GM12878 (cell line): ENCODE results near the gene SIRPD. TPM values are rescaled to one million over a fixed set of nuclear protein-coding genes. Genes with fewer than 3 reads are reported as not detected.

ENCODE experiments used
- ATAC-seq: fragments of 200-7000 bp; cut with Tn5 transposase; 3 replicates; pipeline ENCODE4 v1.9.1; 2020; ENCODE audit warnings: mild to moderate bottlenecking, moderate library complexity
- BruUV-seq: library from RNA; stranded (reverse); fragments of 400-500 nt; replicated peaks from 2 replicates; lab custom pipeline; 2021; lab: Mats Ljungman, UMichigan
- CTCF ChIA-PET: fragments of 300-600 bp; sonication (Branson Sonifier 250); formaldehyde crosslinking; extraction: SDS; loops from one replicate; lab custom pipeline; 2021; ENCODE audit warnings: inconsistent platforms; lab: Yijun Ruan, JAX
- POLR2A ChIA-PET: fragments of 350-600 bp; formaldehyde crosslinking; extraction: SDS; loops from one replicate; lab custom pipeline; 2021; ENCODE audit warnings: inconsistent platforms; lab: Charles Lee
- RAD21 ChIA-PET: fragments of 300-600 bp; sonication (Branson Sonifier 250); formaldehyde crosslinking; loops from one replicate; lab custom pipeline; 2023; ENCODE audit warnings: antibody characterized with exemption; ENCODE audit not compliant: unreplicated experiment; lab: Charles Lee
- SMC1A ChIA-PET: fragments of 300-600 bp; sonication (Branson Sonifier 250); formaldehyde crosslinking; loops from one replicate; lab custom pipeline; 2023; ENCODE audit not compliant: unreplicated experiment, uncharacterized antibody; lab: Charles Lee
- DNase-seq: peaks from one replicate; pipeline ENCODE4 v3.0.0-alpha.2; 2011; ENCODE audit warnings: low read depth, low spot score
- FAIRE-seq: peaks from 3 replicates; lab custom pipeline; 2011; peaks lifted over from hg19 to GRCh38; lab: Jason Lieb, UNC
- H2AFZ ChIP-seq: 2 replicates; pipeline ENCODE4 v1.6.0; 2011; ENCODE audit warnings: low read depth, low read length, control low read depth; ENCODE audit not compliant: control insufficient read depth
- H3K27ac ChIP-seq: 2 replicates; pipeline ENCODE4 v1.5.1; 2011; ENCODE audit warnings: control low read depth; ENCODE audit not compliant: control insufficient read depth, insufficient read depth
- H3K27me3 ChIP-seq, 2 experiments: replicated peaks in 1 of 2; 2 replicates each; pipeline versions ENCODE4 v1.6.0 to v1.6.1; 2011; ENCODE audit warnings: low read length in 1 of 2; ENCODE audit not compliant: control insufficient read depth in 2 of 2, insufficient read depth in 2 of 2
- H3K36me3 ChIP-seq, 2 experiments: 2 replicates each; pipeline ENCODE4 v1.5.1; 2011; ENCODE audit warnings: low read length in 1 of 2; ENCODE audit not compliant: control insufficient read depth in 2 of 2, insufficient read depth in 2 of 2
- H3K4me1 ChIP-seq: 2 replicates; pipeline ENCODE4 v1.6.1; 2011; ENCODE audit warnings: mild to moderate bottlenecking, low read length, moderate library complexity, mixed read lengths; ENCODE audit not compliant: control insufficient read depth, insufficient read depth
- H3K4me2 ChIP-seq: 2 replicates; pipeline ENCODE4 v1.6.0; 2011; ENCODE audit warnings: control low read depth; ENCODE audit not compliant: control insufficient read depth, insufficient read depth
- H3K4me3 ChIP-seq: fragments of 200-600 bp; sonication (generic); 2 replicates; pipeline ENCODE4 v1.5.1; 2016
- H3K79me2 ChIP-seq: 2 replicates; pipeline ENCODE4 v1.6.0; 2011; ENCODE audit warnings: low read length; ENCODE audit not compliant: control insufficient read depth, insufficient read depth
- H3K9ac ChIP-seq: 2 replicates; pipeline ENCODE4 v1.8.0; 2011; ENCODE audit warnings: low read length, control low read depth, mixed read lengths; ENCODE audit not compliant: control insufficient read depth, insufficient read depth
- H3K9me3 ChIP-seq: replicated peaks from 3 replicates; pipeline ENCODE4 v1.5.1; 2011; ENCODE audit warnings: mild to moderate bottlenecking, low read length; ENCODE audit not compliant: control insufficient read depth, insufficient read depth
- H4K20me1 ChIP-seq: 2 replicates; pipeline ENCODE4 v1.6.0; 2011; ENCODE audit not compliant: control insufficient read depth, insufficient read depth
- BHLHE40 ChIP-seq, 2 experiments: fragments of 450-650 bp in 1 of 2; IDR thresholded peaks; 2 replicates each; pipeline ENCODE4 v1.6.1; 2011 to 2017; ENCODE audit warnings: low read depth in 2 of 2, borderline replicate concordance in 1 of 2, improper control_type of control experiment in 1 of 2, low read length in 1 of 2, mild to moderate bottlenecking in 1 of 2
- CBX3 ChIP-seq: fragments of 200-600 bp; sonication (generic); IDR thresholded peaks from 2 replicates; pipeline ENCODE4 v1.6.1; 2016; ENCODE audit warnings: low read depth, borderline replicate concordance
- FOS ChIP-seq: IDR thresholded peaks from 3 replicates; pipeline ENCODE4 v1.6.1; 2011; ENCODE audit warnings: borderline replicate concordance; ENCODE audit not compliant: insufficient read length; ENCODE audit errors: extremely low read depth
- FOXK2 ChIP-seq: fragments of 450-650 bp; IDR thresholded peaks from 2 replicates; pipeline ENCODE4 v1.6.1; 2017; ENCODE audit warnings: mild to moderate bottlenecking, moderate library complexity
- GABPA ChIP-seq: IDR thresholded peaks from 2 replicates; pipeline ENCODE4 v1.6.1; 2014; ENCODE audit warnings: antibody characterized with exemption, low read depth, mild to moderate bottlenecking, inconsistent platforms
- JUND ChIP-seq: IDR thresholded peaks from 2 replicates; pipeline ENCODE4 v1.6.1; 2012; ENCODE audit warnings: low read depth, mild to moderate bottlenecking, low read length, improper control_type of control experiment, moderate library complexity
- RAD21 ChIP-seq: IDR thresholded peaks from 2 replicates; pipeline ENCODE4 v1.6.1; 2011; ENCODE audit warnings: mild to moderate bottlenecking, low read depth, low read length, moderate library complexity; ENCODE audit not compliant: insufficient read depth
- RFX5 ChIP-seq: IDR thresholded peaks from 2 replicates; pipeline ENCODE4 v1.6.1; 2011; ENCODE audit warnings: low read depth, low read length, improper control_type of control experiment
- SUPT20H ChIP-seq: IDR thresholded peaks from 2 replicates; pipeline ENCODE4 v1.6.1; 2011; ENCODE audit warnings: low read depth, mild to moderate bottlenecking, low read length, moderate library complexity, borderline replicate concordance; ENCODE audit not compliant: control insufficient read depth
- SUZ12 ChIP-seq: fragments of 200-600 bp; sonication (generic); IDR thresholded peaks from one replicate; pipeline ENCODE4 v1.6.1; 2018; ENCODE audit warnings: antibody characterized with exemption, mild to moderate bottlenecking; ENCODE audit not compliant: unreplicated experiment
- TAF1 ChIP-seq: IDR thresholded peaks from 2 replicates; pipeline ENCODE4 v1.6.1; 2011; ENCODE audit warnings: mild to moderate bottlenecking, low read depth, low read length, borderline replicate concordance
- ZNF274 ChIP-seq: IDR thresholded peaks from one replicate; pipeline ENCODE4 v1.8.0; 2011; ENCODE audit not compliant: insufficient read length, insufficient read depth
- ZNF592 ChIP-seq: fragments of 450-650 bp; IDR thresholded peaks from 2 replicates; pipeline ENCODE4 v1.6.1; 2017; ENCODE audit warnings: mild to moderate bottlenecking, moderate library complexity
- WGBS: methylation state at CpG from one replicate; pipeline ENCODE4 v1.1.6; 2016; ENCODE audit warnings: low lambda C conversion rate; ENCODE audit not compliant: insufficient replicate concordance, insufficient coverage; ENCODE audit errors: missing lambda C conversion rate; 5-methylcytosine and 5-hydroxymethylcytosine counted together
- in situ Hi-C: fragments of 300-500 bp; cut with MboI; formaldehyde crosslinking; loops from 9 replicates; pipeline ENCODE4 v1.14.3; 2018; ENCODE audit warnings: mixed read lengths
- intact Hi-C: fragments of 100-400 bp; cut with micrococcal nuclease; formaldehyde crosslinking; loops from one replicate; pipeline ENCODE4 v1.14.2; 2022; ENCODE audit not compliant: unreplicated experiment
- polyA plus RNA-seq, 11 experiments: library from polyadenylated mRNA; depleted of rRNA in 4 of 11; unstranded in 6 of 11; stranded (reverse) in 5 of 11; fragments of >200 nt; fragmentation: Nextera tagmentation in 4 of 11; fragmentation: Illumina TruSeq in 1 of 11; extraction: Ambion mirVana in 4 of 11; extraction: Trizol in 1 of 11; gene quantifications; 1 replicate in 1 of 11; 2 replicates in 10 of 11; pipeline versions ENCODE4 v1.2.1 to v1.2.3, GENCODE V29; 2011 to 2016; ENCODE audit warnings: inconsistent platforms in 2 of 11, missing spikeins in 2 of 11, low read depth in 1 of 11
- total RNA-seq, 4 experiments: library from RNA; depleted of rRNA in 3 of 4; stranded (reverse); fragments of >200 nt in 3 of 4; fragmentation: Illumina TruSeq in 1 of 4; extraction: Trizol in 1 of 4; gene quantifications; 2 replicates each; pipeline versions ENCODE4 v1.2.1 to v1.2.3, GENCODE V29; 2013 to 2021
- TF ChIP-seq, protein P1 (sequence below), 3 experiments: IDR thresholded peaks in 2 of 3; conservative IDR thresholded peaks in 1 of 3; 2 replicates each; pipeline ENCODE4 v1.5.1; 2011; ENCODE audit warnings: low read depth in 3 of 3, low read length in 3 of 3, mild to moderate bottlenecking in 3 of 3, control low read depth in 2 of 3, moderate library complexity in 2 of 3, inconsistent platforms in 1 of 3, mixed read lengths in 1 of 3; ENCODE audit not compliant: control insufficient read depth in 2 of 3, insufficient read depth in 1 of 3; ENCODE audit errors: extremely low read depth in 1 of 3
- TF ChIP-seq, protein P2 (sequence below): fragments of 450-650 bp; IDR thresholded peaks from 2 replicates; pipeline ENCODE4 v1.6.1; 2017; ENCODE audit warnings: mild to moderate bottlenecking, low read depth, inconsistent platforms; ENCODE audit not compliant: poor library complexity, severe bottlenecking

SIRPD gene
- total and polyA plus RNA-seq, 10 of the 15 experiments (the other 5 are each of a cell fraction or from before 2014, with no cell fraction given) = 0.10 to 1.6 (median 0.88) TPM

DNA sequence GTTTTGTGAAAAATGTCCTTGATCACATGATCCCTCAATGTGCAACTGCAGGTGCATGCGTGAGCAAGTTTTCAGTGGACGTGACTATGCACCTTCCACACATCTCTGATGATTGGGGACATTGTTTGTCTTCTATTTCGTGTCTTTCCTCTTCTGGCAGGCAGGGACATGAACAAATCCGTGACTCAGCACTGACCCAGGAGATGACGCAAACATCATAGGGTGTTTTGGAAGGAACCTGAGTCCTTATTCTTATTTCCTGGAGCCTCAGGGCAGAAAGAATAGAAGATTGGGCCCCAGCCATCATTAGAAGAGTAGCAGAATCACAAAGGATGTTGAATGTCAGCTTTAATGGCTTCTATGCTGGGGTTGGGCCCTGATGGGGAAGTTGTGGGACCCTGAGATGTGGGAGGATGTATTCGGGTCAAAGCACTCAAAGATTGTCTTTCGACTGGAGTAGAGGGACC is 11.9 kb upstream of the SIRPD start:
- Histone ChIP-seq H2AFZ (no peak overlapping the region), H3K36me3 (no peaks in the 10 kb centered on the region; a peak in 1 of 4 replicates), H3K4me3 (no peak overlapping the region), H3K4me2 (no peak overlapping the region), H3K27ac (no peak overlapping the region), H3K9ac (no peak overlapping the region), H4K20me1 (no peaks in the 10 kb centered on the region), H3K79me2 (no peaks in the 10 kb centered on the region), H3K4me1 (no peaks in the 10 kb centered on the region), H3K9me3 (no peaks in the 10 kb centered on the region; the same call in 2 of the 3 replicates), H3K27me3 (no peaks in the 10 kb centered on the region)
- WGBS = 37% methylated on average over 7 of the region's 7 CpGs
- POLR2A ChIA-PET = no interaction called here
- RAD21 ChIA-PET = no interaction called here
- ATAC-seq (no peak), DNase-seq (no peak), FAIRE-seq (no peak)
- intact Hi-C loops = no loop called here
- in situ Hi-C loops = no loop called here
- SMC1A ChIA-PET = no interaction called here
- BruUV-seq = no TSS peak
- CTCF ChIA-PET = no interaction called here
- TF ChIP-seq SUZ12 = no peak
- no peak for TF ChIP-seq JUND
- TF ChIP-seq ZNF274 = no peak
- no peak for TF ChIP-seq ZNF592
- TF ChIP-seq GABPA = no peak
- no peak for TF ChIP-seq CBX3
- TF ChIP-seq, protein P1, sequence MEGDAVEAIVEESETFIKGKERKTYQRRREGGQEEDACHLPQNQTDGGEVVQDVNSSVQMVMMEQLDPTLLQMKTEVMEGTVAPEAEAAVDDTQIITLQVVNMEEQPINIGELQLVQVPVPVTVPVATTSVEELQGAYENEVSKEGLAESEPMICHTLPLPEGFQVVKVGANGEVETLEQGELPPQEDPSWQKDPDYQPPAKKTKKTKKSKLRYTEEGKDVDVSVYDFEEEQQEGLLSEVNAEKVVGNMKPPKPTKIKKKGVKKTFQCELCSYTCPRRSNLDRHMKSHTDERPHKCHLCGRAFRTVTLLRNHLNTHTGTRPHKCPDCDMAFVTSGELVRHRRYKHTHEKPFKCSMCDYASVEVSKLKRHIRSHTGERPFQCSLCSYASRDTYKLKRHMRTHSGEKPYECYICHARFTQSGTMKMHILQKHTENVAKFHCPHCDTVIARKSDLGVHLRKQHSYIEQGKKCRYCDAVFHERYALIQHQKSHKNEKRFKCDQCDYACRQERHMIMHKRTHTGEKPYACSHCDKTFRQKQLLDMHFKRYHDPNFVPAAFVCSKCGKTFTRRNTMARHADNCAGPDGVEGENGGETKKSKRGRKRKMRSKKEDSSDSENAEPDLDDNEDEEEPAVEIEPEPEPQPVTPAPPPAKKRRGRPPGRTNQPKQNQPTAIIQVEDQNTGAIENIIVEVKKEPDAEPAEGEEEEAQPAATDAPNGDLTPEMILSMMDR (IDR thresholded peaks at IDR 0.05 in 2 of 3, conservative IDR thresholded peaks at IDR 0.05 in 1 of 3; ENCODE audit: control insufficient read depth in 2 of 3, extremely low read depth in 1 of 3, insufficient read depth in 1 of 3, low read depth in 3 of 3, low read length in 3 of 3) = no peak
- no peak for TF ChIP-seq RAD21
- TF ChIP-seq RFX5 = no peak
- no peak for TF ChIP-seq FOS
- TF ChIP-seq BHLHE40 (IDR thresholded peaks at IDR 0.05; ENCODE audit: borderline replicate concordance in 1 of 2, low read depth in 2 of 2, low read length in 1 of 2) = no peak
- TF ChIP-seq SUPT20H = no peak
- no peak for TF ChIP-seq TAF1
- TF ChIP-seq, protein P2, sequence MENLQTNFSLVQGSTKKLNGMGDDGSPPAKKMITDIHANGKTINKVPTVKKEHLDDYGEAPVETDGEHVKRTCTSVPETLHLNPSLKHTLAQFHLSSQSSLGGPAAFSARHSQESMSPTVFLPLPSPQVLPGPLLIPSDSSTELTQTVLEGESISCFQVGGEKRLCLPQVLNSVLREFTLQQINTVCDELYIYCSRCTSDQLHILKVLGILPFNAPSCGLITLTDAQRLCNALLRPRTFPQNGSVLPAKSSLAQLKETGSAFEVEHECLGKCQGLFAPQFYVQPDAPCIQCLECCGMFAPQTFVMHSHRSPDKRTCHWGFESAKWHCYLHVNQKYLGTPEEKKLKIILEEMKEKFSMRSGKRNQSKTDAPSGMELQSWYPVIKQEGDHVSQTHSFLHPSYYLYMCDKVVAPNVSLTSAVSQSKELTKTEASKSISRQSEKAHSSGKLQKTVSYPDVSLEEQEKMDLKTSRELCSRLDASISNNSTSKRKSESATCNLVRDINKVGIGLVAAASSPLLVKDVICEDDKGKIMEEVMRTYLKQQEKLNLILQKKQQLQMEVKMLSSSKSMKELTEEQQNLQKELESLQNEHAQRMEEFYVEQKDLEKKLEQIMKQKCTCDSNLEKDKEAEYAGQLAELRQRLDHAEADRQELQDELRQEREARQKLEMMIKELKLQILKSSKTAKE = no peak
- TF ChIP-seq FOXK2 = no peak
